ENCODE results near the gene RPL7L1.

RPL7L1 gene

DNA sequence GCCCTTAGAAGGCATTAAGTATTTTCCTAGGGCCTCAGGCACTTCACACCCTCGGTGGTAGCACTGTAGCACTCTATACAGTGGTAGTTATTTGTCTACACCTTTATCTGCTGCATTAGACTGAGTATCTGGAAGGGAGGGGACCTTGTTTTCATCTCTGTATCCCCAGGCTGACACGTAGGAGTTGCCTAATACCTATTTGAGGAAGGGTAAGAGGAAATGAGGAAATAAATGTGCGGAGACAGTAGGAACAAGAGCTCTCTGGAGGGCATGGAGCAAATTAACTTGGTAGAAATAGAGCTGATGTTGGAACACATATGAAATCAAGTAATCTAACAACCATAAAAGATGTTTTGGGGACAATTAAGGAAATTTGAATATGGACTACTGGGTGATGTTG, 53.8 kb downstream of the RPL7L1 start:
- no peak overlapping the region for H3K4me3 ChIP-seq (ENCODE audit: low read depth, low read length)
- TF ChIP-seq, protein P1, sequence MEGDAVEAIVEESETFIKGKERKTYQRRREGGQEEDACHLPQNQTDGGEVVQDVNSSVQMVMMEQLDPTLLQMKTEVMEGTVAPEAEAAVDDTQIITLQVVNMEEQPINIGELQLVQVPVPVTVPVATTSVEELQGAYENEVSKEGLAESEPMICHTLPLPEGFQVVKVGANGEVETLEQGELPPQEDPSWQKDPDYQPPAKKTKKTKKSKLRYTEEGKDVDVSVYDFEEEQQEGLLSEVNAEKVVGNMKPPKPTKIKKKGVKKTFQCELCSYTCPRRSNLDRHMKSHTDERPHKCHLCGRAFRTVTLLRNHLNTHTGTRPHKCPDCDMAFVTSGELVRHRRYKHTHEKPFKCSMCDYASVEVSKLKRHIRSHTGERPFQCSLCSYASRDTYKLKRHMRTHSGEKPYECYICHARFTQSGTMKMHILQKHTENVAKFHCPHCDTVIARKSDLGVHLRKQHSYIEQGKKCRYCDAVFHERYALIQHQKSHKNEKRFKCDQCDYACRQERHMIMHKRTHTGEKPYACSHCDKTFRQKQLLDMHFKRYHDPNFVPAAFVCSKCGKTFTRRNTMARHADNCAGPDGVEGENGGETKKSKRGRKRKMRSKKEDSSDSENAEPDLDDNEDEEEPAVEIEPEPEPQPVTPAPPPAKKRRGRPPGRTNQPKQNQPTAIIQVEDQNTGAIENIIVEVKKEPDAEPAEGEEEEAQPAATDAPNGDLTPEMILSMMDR (IDR thresholded peaks at IDR 0.05; ENCODE audit: borderline replicate concordance, insufficient read depth, low read depth, low read length), result no peak

DNA sequence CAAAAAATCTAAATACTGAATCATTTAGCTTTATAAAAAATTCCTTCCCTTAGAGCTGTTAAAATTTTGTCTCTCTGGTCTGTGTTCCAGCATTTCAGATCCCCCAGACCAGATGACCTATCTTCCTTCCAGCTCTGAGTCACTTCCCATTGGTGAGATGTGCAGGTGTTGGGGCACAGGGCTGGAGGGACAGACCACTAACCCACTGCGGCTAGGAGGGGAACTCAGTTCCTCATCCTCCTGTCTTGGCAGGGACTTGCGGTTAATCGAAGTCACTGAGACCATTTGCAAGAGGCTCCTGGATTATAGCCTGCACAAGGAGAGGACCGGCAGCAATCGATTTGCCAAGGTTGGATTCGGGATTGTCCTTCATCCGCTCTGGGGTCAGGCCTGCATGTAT, 55.9 kb downstream of the RPL7L1 start:
- TF ChIP-seq, protein P1 (IDR thresholded peaks at IDR 0.05; ENCODE audit: borderline replicate concordance, insufficient read depth, low read depth, low read length), result no peak
- H3K4me3 ChIP-seq (ENCODE audit: low read depth, low read length), result no peak overlapping the region

DNA sequence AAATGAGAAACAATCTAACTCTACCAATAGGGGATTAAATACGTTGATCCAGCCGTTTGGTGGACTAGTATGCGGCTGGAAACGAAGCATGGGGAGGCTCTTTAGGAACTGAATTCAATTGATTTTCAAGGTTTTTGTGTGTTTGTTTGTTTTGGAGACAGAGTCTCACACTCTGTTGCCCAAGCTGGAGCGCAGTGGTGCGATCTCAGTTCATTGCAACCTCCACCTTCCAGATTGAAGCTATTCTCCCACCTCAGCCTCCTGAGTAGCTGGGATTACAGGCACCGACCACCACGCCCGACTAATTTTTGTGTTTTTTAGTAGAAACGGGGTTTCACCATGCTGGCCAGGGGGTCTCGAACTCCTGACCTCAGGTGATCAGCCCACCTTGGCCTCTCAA, 57.0 kb downstream of the RPL7L1 start:
- no peak overlapping the region for H3K4me3 ChIP-seq (ENCODE audit: low read depth, low read length)
- TF ChIP-seq, protein P1 (IDR thresholded peaks at IDR 0.05; ENCODE audit: borderline replicate concordance, insufficient read depth, low read depth, low read length), result no peak

DNA sequence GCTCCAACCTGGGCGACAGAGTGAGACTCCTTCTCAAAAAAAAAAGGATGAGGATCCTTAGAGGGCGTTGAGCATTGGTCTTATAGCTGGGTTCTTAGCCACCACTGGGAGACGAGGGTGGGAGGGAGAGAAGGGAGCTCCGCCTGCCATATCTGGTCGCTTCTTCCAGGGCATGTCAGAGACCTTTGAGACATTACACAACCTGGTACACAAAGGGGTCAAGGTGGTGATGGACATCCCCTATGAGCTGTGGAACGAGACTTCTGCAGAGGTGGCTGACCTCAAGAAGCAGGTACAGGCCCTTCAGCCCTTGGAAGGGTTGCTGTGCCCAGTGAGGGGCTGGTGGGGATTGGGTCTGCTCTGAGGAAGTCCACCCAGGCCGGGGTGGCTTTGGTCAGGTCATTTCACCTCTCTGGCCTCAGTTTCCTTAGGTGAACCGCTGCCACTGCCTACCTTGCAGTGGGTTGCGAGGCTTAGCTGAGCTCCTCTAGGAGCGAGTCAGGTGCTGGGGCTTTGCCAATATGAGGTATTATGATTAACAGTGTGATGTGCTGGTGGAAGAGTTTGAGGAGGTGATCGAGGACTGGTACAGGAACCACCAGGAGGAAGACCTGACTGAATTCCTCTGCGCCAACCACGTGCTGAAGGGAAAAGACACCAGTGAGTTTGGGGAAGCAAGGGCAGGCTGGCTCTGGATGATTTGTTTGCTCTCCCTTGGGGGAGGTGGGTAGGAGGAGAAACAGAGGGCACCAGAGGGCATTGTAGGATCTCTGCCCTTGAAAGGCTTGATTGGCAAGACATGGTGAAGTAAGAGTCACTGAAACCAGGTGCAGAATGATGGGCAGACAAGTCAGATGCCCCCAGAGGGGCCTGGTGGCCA, 58.4 kb downstream of the RPL7L1 start:
- no peak overlapping the region for H3K4me3 ChIP-seq (ENCODE audit: low read depth, low read length)

GRCh38 chr6:42938428-42938796, 59.0 kb downstream of the RPL7L1 start:
- H3K4me3 ChIP-seq (ENCODE audit: low read depth, low read length), result no peak overlapping the region
- TF ChIP-seq, protein P1 (IDR thresholded peaks at IDR 0.05; ENCODE audit: borderline replicate concordance, insufficient read depth, low read depth, low read length), result no peak

More for the DNA sequence above, 58.4 kb downstream of the RPL7L1 start:
- TF ChIP-seq, protein P1 (IDR thresholded peaks at IDR 0.05; ENCODE audit: borderline replicate concordance, insufficient read depth, low read depth, low read length), result no peak

GRCh38 chr6:42938987-42939809, 59.8 kb downstream of the RPL7L1 start:
- H3K4me3 ChIP-seq (ENCODE audit: low read depth, low read length), result no peak overlapping the region
- TF ChIP-seq, protein P1 (IDR thresholded peaks at IDR 0.05; ENCODE audit: borderline replicate concordance, insufficient read depth, low read depth, low read length), result no peak
